ENCODE measurements around the gene DNAJB7. TPM values are rescaled to one million over a fixed set of nuclear protein-coding genes. Genes with fewer than 3 reads are reported as not detected.

DNAJB7 gene
- total RNA-seq = not detected

DNA sequence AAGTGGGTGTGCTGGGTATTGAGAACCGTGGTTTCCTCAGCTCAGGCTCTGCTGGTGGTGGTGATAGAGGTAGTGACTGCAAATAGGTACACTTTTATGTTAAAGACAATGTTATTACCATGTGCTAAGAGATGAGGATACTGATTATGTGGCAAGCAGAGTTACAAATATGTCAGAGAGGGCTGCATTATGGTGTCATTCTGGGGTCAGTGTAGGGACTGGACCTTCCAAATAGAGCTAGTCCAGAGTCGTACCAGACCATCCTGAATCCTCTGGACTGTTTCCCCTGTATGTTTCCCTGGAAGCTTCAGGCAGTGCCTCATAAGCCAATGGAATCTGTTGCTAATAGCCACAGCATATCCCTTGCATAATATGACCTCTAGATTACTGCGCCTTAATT, at the start of gene DNAJB7:
Gene DNAJB7, minus strand, starts transcription at position 101 of the 400 bp plus-strand sequence. CDS start 119 bp downstream, outside the sequence.
- H3K4me1 ChIP-seq = peaks cover 25% of the 10 kb centered on the region
- no peak for ATAC-seq
- H3K27me3 ChIP-seq = no peaks in the 10 kb centered on the region
- 82 to 90% methylated on average over 3 of the region's 3 CpGs for whole genome bisulfite sequencing, 2 donors
- no peaks in the 10 kb centered on the region for H3K36me3 ChIP-seq (replicated peaks in 1 of 2; ENCODE audit: insufficient read depth in 1 of 2, low read depth in 2 of 2)
- intact Hi-C loops (cut with DNase I) = no loop called here
- no peak within 1 kb of the TSS for H3K4me3 ChIP-seq
- no peak for DNase-seq
- no peaks in the 10 kb centered on the region for H3K9me3 ChIP-seq
- TF ChIP-seq, protein P1, sequence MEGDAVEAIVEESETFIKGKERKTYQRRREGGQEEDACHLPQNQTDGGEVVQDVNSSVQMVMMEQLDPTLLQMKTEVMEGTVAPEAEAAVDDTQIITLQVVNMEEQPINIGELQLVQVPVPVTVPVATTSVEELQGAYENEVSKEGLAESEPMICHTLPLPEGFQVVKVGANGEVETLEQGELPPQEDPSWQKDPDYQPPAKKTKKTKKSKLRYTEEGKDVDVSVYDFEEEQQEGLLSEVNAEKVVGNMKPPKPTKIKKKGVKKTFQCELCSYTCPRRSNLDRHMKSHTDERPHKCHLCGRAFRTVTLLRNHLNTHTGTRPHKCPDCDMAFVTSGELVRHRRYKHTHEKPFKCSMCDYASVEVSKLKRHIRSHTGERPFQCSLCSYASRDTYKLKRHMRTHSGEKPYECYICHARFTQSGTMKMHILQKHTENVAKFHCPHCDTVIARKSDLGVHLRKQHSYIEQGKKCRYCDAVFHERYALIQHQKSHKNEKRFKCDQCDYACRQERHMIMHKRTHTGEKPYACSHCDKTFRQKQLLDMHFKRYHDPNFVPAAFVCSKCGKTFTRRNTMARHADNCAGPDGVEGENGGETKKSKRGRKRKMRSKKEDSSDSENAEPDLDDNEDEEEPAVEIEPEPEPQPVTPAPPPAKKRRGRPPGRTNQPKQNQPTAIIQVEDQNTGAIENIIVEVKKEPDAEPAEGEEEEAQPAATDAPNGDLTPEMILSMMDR (IDR thresholded peaks at IDR 0.05) = no peak
- TF ChIP-seq POLR2A (IDR thresholded peaks at IDR 0.05) = no peak
- H3K27ac ChIP-seq = no peak within 1 kb of the TSS

DNA sequence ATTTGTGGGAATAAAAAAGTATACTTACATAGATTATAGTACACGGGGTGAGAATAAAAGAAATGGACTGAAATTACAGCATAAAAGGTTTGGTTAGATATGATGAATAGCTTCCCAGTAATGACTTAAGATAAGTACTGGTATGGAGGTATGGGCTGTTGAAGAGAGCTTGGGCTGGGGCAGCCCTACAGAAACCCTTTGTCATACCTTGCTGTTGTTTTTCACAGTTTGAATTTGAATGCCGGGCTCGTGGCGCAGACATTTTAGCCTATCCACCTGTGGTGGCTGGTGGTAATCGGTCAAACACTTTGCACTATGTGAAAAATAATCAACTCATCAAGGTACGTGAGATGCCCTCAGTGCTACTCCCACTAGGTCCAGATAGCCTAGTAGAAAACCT, 47.0 kb upstream of the DNAJB7 start:
- DNase-seq (no peak), ATAC-seq (no peak)
- intact Hi-C loops (cut with DNase I) = no loop called here
- WGBS, 2 donors = 91 to 92% methylated on average over 6 of the region's 6 CpGs
- no peak overlapping the region for H3K27ac ChIP-seq
- TF ChIP-seq POLR2A (IDR thresholded peaks at IDR 0.05) = no peak
- TF ChIP-seq, protein P1 (IDR thresholded peaks at IDR 0.05) = no peak
- H3K4me3 ChIP-seq = no peak overlapping the region
- no peaks in the 10 kb centered on the region for H3K4me1 ChIP-seq
- H3K9me3 ChIP-seq = no peaks in the 10 kb centered on the region
- H3K36me3 ChIP-seq (replicated peaks in 1 of 2; ENCODE audit: insufficient read depth in 1 of 2, low read depth in 2 of 2) = peaks cover 0 to 8% of the 10 kb centered on the region in 2 donors
- no peaks in the 10 kb centered on the region for H3K27me3 ChIP-seq

DNA sequence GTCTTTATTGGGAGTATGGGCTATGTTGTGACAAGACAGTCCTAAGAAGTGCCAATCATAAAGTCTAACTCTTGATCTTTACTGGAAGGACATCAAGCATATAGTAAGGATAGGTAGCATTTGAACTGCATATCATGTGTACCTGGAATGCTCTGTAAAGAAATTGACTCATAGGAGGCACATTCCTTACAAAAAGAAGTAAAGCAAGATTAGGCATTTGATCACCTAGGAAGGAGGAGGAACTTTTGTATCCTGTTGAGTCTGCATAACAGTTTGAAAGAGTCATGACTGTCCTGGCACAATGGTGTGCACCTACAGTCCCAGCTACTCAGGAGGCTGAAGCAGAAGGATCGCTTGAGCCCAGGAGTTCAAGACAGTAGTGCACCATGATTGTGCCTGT, 42.2 kb upstream of the DNAJB7 start:
- ATAC-seq = no peak
- no peak for DNase-seq
- no peaks in the 10 kb centered on the region for H3K27me3 ChIP-seq
- no peak overlapping the region for H3K4me3 ChIP-seq
- no peaks in the 10 kb centered on the region for H3K4me1 ChIP-seq
- TF ChIP-seq POLR2A (IDR thresholded peaks at IDR 0.05) = no peak
- TF ChIP-seq, protein P1 (IDR thresholded peaks at IDR 0.05) = no peak
- H3K27ac ChIP-seq = no peak overlapping the region
- 93 to 100% methylated on average over 1 of the region's 1 CpG for WGBS, 2 donors
- intact Hi-C loops (cut with DNase I) = no loop called here
- no peaks in the 10 kb centered on the region for H3K9me3 ChIP-seq
- H3K36me3 ChIP-seq (replicated peaks in 1 of 2; ENCODE audit: insufficient read depth in 1 of 2, low read depth in 2 of 2) = no peaks in the 10 kb centered on the region

DNA sequence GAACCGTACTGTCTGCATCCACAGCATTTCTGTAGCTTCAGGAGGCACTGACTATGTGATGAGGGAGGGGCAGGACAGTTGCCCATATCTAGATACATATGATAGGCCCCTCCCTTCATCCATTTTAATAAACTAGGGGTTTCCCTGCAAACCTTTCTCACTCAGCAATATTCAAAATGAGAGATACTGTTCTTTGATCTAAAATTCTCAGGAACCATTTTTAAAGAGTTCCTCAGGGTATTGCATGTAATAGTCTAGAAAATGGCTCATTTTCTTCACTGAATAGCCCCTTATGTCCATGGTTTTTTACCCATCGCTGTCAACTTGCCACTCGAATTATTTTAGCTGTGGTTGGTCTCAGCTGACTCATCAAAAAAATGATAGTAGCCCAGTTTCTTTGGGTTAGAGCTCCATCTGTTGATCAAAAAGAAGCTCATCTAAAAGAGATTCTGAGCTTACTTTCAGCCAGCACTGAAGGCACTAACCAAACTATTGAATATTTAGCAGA, 37.0 kb upstream of the DNAJB7 start:
- TF ChIP-seq, protein P1 (IDR thresholded peaks at IDR 0.05) = peak in 5 of 7 experiments; percentile 33 to 56 (median 44)
- TF ChIP-seq POLR2A (IDR thresholded peaks at IDR 0.05) = no peak
- ATAC-seq (peak; percentile 47), DNase-seq (peak in 1 of 4 donors; percentile 3)
- no peaks in the 10 kb centered on the region for H3K27me3 ChIP-seq
- no peaks in the 10 kb centered on the region for H3K4me1 ChIP-seq
- H3K36me3 ChIP-seq (replicated peaks in 1 of 2; ENCODE audit: insufficient read depth in 1 of 2, low read depth in 2 of 2) = no peaks in the 10 kb centered on the region
- no peaks in the 10 kb centered on the region for H3K9me3 ChIP-seq
- WGBS, 2 donors = 35 to 42% methylated on average over 3 of the region's 3 CpGs
- H3K4me3 ChIP-seq = no peak overlapping the region
- intact Hi-C loops (cut with DNase I) = loop anchor here (10.0 kb wide), 1 partner anchor 214 kb away; no protein-coding TSS in a partner anchor
- H3K27ac ChIP-seq = no peak overlapping the region

DNA sequence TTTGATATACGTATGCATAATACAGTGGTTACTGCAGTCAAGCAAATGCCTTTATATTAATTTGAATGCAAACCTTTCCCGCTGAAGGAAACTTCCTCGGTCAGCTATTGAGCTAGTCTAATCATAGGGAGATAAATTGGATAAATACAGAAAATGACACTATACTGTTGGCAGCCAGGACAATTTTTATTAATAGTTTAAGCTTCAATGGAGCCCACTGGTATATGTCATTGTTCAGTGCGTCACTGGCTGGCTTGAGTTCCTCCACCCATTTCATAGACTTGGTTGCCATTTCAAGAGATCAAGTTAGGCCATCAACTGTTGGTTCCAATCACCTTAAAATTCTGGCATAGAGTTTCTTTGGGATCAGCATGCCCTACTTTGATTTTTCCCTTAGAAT, 32.5 kb upstream of the DNAJB7 start:
- ATAC-seq (no peak), DNase-seq (no peak)
- peaks cover 0 to 2% of the 10 kb centered on the region in 2 donors for H3K36me3 ChIP-seq (replicated peaks in 1 of 2; ENCODE audit: insufficient read depth in 1 of 2, low read depth in 2 of 2)
- no peaks in the 10 kb centered on the region for H3K4me1 ChIP-seq
- no peak for TF ChIP-seq POLR2A (IDR thresholded peaks at IDR 0.05)
- TF ChIP-seq, protein P1 (IDR thresholded peaks at IDR 0.05) = no peak
- no peaks in the 10 kb centered on the region for H3K9me3 ChIP-seq
- intact Hi-C loops (cut with DNase I) = loop anchor here (10.0 kb wide), 1 partner anchor 210 kb away; no protein-coding TSS in a partner anchor
- H3K27ac ChIP-seq = no peak overlapping the region
- 61 to 68% methylated on average over 4 of the region's 4 CpGs for WGBS, 2 donors
- no peaks in the 10 kb centered on the region for H3K27me3 ChIP-seq
- H3K4me3 ChIP-seq = no peak overlapping the region
